DMS 273 (cell line): Measurements from ENCODE around the gene TNRC6C.
A peak's percentile ranks its signal among the peaks of the same experiment; 100 is the strongest.
"Not testable (repeated sequence)": the region's sequence is repeated elsewhere in the genome, so short reads cannot be mapped to it uniquely, and the experiment has no call there.

ENCODE experiments used
- DNase-seq: peaks from one replicate; lab custom pipeline; 2025; ENCODE audit not compliant: unreplicated experiment; lab: John Stamatoyannopoulos, UW

TNRC6C gene

GRCh38 chr17:78110363-78111015 is 152.0 kb downstream of the TNRC6C start:
- DNase-seq, result no peak

GRCh38 chr17:78111016-78111726 is 152.7 kb downstream of the TNRC6C start:
- no peak for DNase-seq

- no peak for DNase-seq
Measured at GRCh38 chr17:78111727-78112517, 153.4 kb downstream of the TNRC6C start.

- peak; percentile 82 for DNase-seq
Measured at GRCh38 chr17:78112518-78113471, 154.3 kb downstream of the TNRC6C start.

GRCh38 chr17:78113804-78114785 is 155.6 kb downstream of the TNRC6C start:
- no peak for DNase-seq

DNA sequence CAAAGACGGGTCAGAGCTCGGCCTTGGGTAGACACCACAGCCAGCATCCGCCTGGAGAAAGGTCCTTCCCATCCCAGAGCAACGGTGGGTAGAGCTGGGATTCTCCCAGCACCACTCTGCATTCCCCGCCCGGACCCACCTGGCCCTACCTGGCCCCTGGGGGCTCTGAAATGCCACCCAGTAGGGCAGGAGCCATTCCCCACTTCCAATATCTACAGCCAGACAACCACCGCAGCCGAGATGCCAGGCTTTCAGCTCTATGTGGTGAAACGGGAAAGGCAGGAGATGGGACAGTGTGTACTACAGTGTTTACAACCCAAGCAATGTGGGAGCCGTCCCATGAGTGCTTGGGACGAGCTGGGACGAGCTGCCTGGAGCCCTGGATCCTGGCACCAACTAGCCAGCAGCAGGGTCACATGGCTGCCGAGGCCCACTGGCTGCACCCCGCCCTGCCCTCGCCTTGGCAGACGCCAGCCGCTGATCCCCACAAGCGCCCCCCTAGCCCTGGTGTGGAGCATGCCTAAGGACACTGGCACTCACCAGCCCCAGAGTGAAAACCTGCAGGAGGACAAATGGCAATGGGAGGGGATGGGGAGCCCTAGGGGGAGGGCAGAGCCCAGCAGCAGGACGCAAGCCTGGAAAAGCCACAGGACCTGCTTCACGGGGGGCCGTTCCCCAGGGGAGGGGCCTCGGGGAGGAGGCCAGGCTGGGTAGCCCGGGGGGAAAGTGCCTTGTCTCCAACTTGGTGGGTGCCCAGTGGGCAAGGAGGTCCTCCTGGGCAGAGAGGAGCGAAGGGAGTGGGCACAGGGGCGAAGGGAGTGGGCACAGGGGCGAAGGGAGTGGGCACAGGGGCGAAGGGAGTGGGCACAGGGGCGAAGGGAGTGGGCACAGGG is 156.6 kb downstream of the TNRC6C start:
- DNase-seq, result no peak

- DNase-seq, result not testable (repeated sequence)
Measured at GRCh38 chr17:78115803-78116202, 157.3 kb downstream of the TNRC6C start.

DNA sequence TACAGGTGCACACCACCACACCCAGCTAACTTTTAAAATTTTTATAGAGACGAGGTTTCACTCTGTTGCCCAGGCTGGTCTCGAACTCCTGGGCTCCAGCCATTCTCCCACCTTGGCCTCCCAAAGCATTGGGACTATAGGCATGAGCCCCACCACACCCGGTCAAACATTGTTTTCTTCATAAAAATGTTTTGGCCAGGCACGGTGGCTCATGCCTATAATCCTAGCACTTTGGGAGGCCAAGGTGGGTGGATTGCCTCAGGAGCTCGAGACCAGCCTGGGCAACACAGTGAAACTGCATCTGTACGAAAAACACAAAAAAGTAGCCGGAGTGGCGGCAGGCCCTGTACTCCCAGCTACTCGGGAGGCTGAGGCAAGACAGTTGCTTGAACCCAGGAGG is 157.9 kb downstream of the TNRC6C start:
- DNase-seq, result no peak

DNA sequence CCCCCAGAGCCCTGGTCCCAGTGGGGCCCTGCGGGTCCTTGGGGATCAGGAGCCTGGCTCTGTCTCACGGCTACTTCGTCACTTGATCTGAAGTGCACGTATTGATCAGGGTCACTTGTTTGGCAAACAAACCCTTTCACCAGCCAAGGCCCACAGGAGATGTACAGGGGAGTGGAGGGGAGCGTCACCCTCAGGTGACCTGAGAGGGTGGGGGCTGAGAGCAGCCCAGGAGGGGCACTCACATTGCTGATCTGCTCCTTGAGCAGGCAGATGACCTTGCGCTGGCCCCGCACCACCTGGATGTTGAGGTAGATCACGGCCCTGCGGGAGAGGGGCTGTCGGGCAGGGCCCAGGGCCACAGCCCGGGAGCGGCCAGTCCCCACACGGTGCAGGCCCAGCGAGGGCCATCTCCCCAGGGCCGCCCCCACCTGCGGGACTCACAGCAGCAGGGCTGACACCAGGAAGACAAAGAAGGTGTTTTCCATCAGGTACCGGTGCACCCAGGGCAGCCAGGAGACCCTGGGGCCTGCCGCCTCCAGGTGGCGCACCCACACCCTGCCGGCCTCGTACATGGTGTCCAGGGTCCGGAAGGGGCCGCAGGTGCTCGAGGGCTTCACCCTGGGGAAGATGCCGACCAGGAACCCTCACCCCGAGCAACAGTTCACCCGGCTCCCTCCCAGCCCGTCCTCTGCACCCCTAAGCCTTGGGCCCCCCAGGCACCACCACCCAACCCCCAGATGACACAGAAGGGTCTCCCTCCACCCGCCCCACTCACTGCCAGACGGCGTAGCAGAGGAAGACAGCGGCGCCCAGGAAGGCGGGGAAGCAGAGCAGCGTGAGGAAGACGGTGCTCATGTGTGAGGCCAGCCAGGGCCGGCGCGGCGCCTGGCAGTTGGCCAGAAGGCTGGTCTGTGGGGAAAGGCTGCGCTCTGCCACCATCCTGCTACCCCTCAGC is 158.8 kb downstream of the TNRC6C start:
- peak; percentile 83 for DNase-seq

DNA sequence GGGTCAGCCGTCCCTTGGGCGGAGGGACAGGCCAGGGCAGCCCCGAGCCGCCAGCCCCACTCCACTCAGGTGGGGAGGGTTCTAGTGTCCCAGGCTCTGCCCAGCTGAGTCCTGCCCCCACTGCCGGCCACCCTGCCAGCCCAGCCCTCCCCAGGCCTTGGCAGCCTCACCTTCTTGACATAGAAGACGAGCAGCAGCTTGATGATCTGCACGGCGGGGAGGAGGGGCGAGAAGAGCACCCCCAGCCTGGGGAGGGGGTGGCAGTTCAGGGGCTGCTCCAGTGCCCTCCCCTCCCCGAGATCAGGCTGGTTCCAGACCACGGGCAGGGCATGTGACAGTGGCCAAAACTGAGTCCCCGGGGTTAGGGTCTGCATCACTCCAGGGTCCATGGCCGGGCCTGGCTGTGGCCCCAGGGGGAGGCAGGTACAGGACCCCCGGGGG is 160.3 kb downstream of the TNRC6C start:
- DNase-seq, result no peak

GRCh38 chr17:78120537-78120936 is 162.0 kb downstream of the TNRC6C start:
- no peak for DNase-seq

DNA sequence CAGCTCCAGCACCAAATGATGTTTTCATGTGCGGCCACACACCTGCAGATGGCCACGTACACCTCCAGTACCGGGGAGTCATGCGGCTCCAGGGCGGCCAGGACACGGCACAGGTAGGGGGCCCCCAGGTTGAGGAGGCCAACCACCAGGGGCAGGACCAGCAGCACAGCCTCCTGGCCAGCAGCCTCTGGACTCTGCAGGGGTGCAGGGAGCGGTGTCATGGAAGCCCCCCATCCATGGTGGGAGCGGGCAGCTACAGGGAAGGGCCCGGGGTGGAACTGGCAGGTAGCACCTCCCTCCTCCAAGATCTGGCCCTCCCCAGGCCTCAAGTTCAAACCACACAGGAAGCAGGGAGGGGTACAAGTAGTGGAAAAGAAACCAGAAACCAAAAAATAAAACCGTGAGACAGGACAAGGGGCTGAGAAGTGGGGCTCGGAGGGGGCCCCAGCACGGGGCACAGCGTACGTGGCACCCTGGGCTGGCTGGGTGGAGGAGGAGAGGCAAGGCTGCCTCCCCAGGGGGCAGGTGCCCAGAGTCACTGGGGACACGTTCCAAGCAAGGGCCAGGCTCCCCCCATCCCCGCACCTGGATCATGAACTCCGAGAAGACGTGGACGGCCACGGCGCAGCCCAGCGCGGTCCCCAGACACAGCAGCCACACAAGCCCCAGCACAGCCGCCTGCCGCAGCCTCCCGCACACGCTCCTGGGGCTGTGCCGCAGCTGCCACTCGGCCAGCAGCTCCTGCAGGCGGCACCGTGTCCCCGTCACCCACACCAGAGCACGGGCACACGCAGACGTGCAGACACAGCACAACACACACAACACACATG is 162.7 kb downstream of the TNRC6C start:
- DNase-seq, result no peak

- DNase-seq, result no peak
Measured at GRCh38 chr17:78121801-78122215, 163.3 kb downstream of the TNRC6C start.

- no peak for DNase-seq
Measured at GRCh38 chr17:78122216-78122930, 163.9 kb downstream of the TNRC6C start.

- no peak for DNase-seq
Measured at GRCh38 chr17:78122931-78123249, 164.4 kb downstream of the TNRC6C start.
